GM18519 (cell line): ENCODE measurements around the gene GAGE10.
"Not testable (repeated sequence)": the region's sequence is repeated elsewhere in the genome, so short reads cannot be mapped to it uniquely, and the experiment has no call there.

ENCODE experiments used
- ATAC-seq: cut with Tn5 transposase; IDR thresholded peaks from one replicate; pipeline ENCODE4 v1.9.1; 2021; ENCODE audit warnings: mild to moderate bottlenecking, moderate library complexity; ENCODE audit not compliant: unreplicated experiment, low FRiP score

The GAGE10 gene

GRCh38 chrX:49273181-49273727 lies 30.2 kb upstream of the GAGE10 start:
- no peak for ATAC-seq

- ATAC-seq: no peak
Measured at GRCh38 chrX:49276207-49276606, 27.2 kb upstream of the GAGE10 start.

GRCh38 chrX:49276671-49277534 lies 26.5 kb upstream of the GAGE10 start:
- no peak for ATAC-seq

GRCh38 chrX:49277535-49277830 lies 26.0 kb upstream of the GAGE10 start:
- ATAC-seq: no peak

GRCh38 chrX:49278081-49278480 lies 25.4 kb upstream of the GAGE10 start:
- no peak for ATAC-seq

GRCh38 chrX:49282647-49283011 lies 20.8 kb upstream of the GAGE10 start:
- ATAC-seq: no peak

- no peak for ATAC-seq
Measured at GRCh38 chrX:49284212-49284611, 19.2 kb upstream of the GAGE10 start.

- no peak for ATAC-seq
Measured at GRCh38 chrX:49286136-49286535, 17.3 kb upstream of the GAGE10 start.

GRCh38 chrX:49286581-49286980 lies 16.9 kb upstream of the GAGE10 start:
- no peak for ATAC-seq

- ATAC-seq: no peak
Measured at GRCh38 chrX:49287665-49288064, 15.8 kb upstream of the GAGE10 start.

- ATAC-seq: no peak
Measured at GRCh38 chrX:49290215-49290614, 13.2 kb upstream of the GAGE10 start.

GRCh38 chrX:49291615-49292337 lies 11.7 kb upstream of the GAGE10 start:
- ATAC-seq: no peak

GRCh38 chrX:49292400-49293362 lies 10.8 kb upstream of the GAGE10 start:
- ATAC-seq: no peak

GRCh38 chrX:49299293-49299692 lies 4.2 kb upstream of the GAGE10 start:
- ATAC-seq: not testable (repeated sequence)

GRCh38 chrX:49300703-49301102 lies 2.7 kb upstream of the GAGE10 start:
- no peak for ATAC-seq

- ATAC-seq: not testable (repeated sequence)
Measured at GRCh38 chrX:49307775-49308174, 4.3 kb downstream of the GAGE10 start.

- ATAC-seq: no peak
Measured at GRCh38 chrX:49308604-49309269, 5.3 kb downstream of the GAGE10 start.

GRCh38 chrX:49309401-49309981 lies 6.0 kb downstream of the GAGE10 start:
- ATAC-seq: no peak

GRCh38 chrX:49310371-49310770 lies 6.9 kb downstream of the GAGE10 start:
- ATAC-seq: no peak

GRCh38 chrX:49312176-49312575 lies 8.7 kb downstream of the GAGE10 start:
- ATAC-seq: no peak
